ENCODE results near the gene GAPDHS.

Gene GAPDHS

GRCh38 chr19:35555301-35556005, 22.2 kb downstream of the GAPDHS start:
- Histone ChIP-seq H3K27me3 (ENCODE audit: control insufficient read depth, insufficient read depth, low read length) (peaks cover 16% of the 10 kb centered on the region), H3K9me3 (ENCODE audit: control insufficient read depth, low read depth, low read length) (no peaks in the 10 kb centered on the region), H3K9ac (ENCODE audit: low read length) (no peak overlapping the region), H3K27ac (ENCODE audit: low read length) (no peak overlapping the region), H3K4me3 (ENCODE audit: low read length) (no peak overlapping the region), H3K4me1 (ENCODE audit: control insufficient read depth, low read depth, low read length) (peaks cover 3% of the 10 kb centered on the region), H3K36me3 (ENCODE audit: control insufficient read depth, low read depth, low read length) (no peaks in the 10 kb centered on the region)

GRCh38 chr19:35556025-35556590, 22.9 kb downstream of the GAPDHS start:
- Histone ChIP-seq H3K9ac (ENCODE audit: low read length) (no peak overlapping the region), H3K4me3 (ENCODE audit: low read length) (no peak overlapping the region), H3K27ac (ENCODE audit: low read length) (no peak overlapping the region), H3K36me3 (ENCODE audit: control insufficient read depth, low read depth, low read length) (no peaks in the 10 kb centered on the region), H3K4me1 (ENCODE audit: control insufficient read depth, low read depth, low read length) (peaks cover 3% of the 10 kb centered on the region), H3K9me3 (ENCODE audit: control insufficient read depth, low read depth, low read length) (no peaks in the 10 kb centered on the region), H3K27me3 (ENCODE audit: control insufficient read depth, insufficient read depth, low read length) (peaks cover 16% of the 10 kb centered on the region)

- peaks cover 16% of the 10 kb centered on the region for H3K27me3 ChIP-seq (ENCODE audit: control insufficient read depth, insufficient read depth, low read length)
- peak overlapping the region; percentile 73 for H3K4me3 ChIP-seq (ENCODE audit: low read length)
- peaks cover 3% of the 10 kb centered on the region for H3K4me1 ChIP-seq (ENCODE audit: control insufficient read depth, low read depth, low read length)
Measured at GRCh38 chr19:35556846-35557538, 23.7 kb downstream of the GAPDHS start.

DNA sequence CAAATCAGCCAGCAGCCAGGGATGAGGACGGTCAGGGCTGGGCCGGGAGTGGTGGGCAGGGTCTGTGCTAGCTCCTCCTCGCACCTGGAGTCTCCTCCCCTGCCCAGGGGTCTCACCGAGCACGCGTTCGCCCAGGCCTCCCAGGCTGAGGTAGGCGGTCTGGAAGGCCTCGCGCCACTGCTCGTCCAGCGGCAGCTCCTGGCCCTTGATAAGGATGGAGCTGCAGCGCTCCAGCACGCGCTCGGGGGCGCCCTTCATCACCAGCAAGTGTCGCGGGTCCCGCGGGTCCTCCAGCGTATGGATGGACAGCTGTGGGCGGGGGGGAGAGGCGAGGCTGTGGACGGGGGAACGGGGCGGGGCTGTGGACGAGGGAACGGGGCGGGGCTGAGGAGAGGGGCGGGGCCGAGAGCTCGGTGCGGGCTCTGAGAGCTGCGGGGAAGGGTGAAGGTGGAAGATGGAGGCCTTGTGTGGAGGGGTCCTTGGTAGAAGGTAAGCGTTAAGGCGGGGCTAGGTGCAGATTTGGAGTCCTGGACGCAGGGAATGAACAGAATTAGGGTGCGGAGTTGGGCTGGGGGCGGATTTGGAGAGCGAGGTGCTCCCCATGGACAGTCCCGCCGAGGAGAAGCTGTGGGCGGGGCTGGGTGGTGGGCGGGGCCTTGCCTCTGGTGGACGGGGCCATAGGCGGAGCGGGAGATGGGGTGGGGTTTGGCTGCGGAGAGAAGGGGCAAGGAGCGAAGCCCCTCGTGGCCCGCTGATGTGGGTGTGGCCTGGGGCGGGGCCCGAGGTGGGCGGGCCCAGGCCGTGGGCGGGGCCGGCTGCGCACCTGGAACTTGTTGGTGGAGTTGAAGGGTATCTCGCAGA, 24.5 kb downstream of the GAPDHS start:
- Histone ChIP-seq H3K9me3 (ENCODE audit: control insufficient read depth, low read depth, low read length) (no peaks in the 10 kb centered on the region), H3K27me3 (ENCODE audit: control insufficient read depth, insufficient read depth, low read length) (peaks cover 16% of the 10 kb centered on the region), H3K27ac (ENCODE audit: low read length) (no peak overlapping the region), H3K4me1 (ENCODE audit: control insufficient read depth, low read depth, low read length) (peaks cover 3% of the 10 kb centered on the region), H3K36me3 (ENCODE audit: control insufficient read depth, low read depth, low read length) (no peaks in the 10 kb centered on the region), H3K4me3 (ENCODE audit: low read length) (peak overlapping the region; percentile 73), H3K9ac (ENCODE audit: low read length) (peak overlapping the region; percentile 22)

More at GRCh38 chr19:35556846-35557538, 23.7 kb downstream of the GAPDHS start:
- H3K27ac ChIP-seq (ENCODE audit: low read length): no peak overlapping the region
- H3K9ac ChIP-seq (ENCODE audit: low read length): no peak overlapping the region
- H3K36me3 ChIP-seq (ENCODE audit: control insufficient read depth, low read depth, low read length): no peaks in the 10 kb centered on the region
- no peaks in the 10 kb centered on the region for H3K9me3 ChIP-seq (ENCODE audit: control insufficient read depth, low read depth, low read length)

DNA sequence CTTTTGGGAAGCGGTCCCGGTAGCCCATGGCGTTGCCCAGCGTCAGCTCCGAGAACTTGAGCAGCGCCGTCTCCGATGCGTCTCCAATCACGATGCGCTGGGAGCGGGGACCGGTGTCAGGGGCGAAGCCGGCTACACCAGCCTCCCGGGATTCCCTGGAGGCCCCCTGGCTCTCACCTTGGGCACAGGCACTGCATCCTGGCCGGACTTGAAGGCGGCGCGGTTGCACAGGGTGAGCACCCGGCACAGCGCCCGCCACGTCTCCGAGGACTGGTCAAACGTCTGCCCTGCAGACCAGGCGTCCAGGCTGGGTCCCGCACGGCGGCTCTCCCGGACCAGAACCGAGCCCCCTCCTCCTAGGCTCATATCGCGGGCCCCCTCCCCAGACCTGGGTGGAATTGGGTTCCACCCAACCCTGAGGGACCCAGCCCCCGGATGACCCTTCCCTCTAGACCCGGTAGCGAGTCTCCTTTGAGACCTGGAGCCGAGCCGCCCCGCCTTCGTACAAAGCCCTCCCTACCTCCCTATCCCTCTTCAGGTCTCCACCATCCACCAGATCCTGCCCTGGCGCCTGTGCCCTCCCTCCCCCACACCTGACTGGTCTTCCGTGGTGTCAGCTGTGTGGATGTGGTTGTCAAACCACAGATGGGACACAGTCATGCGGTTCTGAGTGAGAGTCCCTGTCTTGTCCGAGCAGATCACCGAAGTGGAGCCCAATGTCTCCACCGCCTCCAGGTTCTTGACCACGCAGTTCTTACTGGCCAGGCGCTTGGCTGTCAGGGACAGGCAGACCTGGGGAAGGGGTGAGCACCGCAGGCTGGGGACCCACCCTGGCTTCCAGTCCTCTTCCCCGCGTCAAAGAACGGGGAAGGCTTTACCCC, 25.4 kb downstream of the GAPDHS start:
- H3K4me1 ChIP-seq (ENCODE audit: control insufficient read depth, low read depth, low read length): peaks cover 3% of the 10 kb centered on the region
- peaks cover 16% of the 10 kb centered on the region for H3K27me3 ChIP-seq (ENCODE audit: control insufficient read depth, insufficient read depth, low read length)
- H3K9ac ChIP-seq (ENCODE audit: low read length): no peak overlapping the region
- no peak overlapping the region for H3K27ac ChIP-seq (ENCODE audit: low read length)
- H3K9me3 ChIP-seq (ENCODE audit: control insufficient read depth, low read depth, low read length): no peaks in the 10 kb centered on the region
- H3K36me3 ChIP-seq (ENCODE audit: control insufficient read depth, low read depth, low read length): no peaks in the 10 kb centered on the region
- peak overlapping the region; percentile 73 for H3K4me3 ChIP-seq (ENCODE audit: low read length)

DNA sequence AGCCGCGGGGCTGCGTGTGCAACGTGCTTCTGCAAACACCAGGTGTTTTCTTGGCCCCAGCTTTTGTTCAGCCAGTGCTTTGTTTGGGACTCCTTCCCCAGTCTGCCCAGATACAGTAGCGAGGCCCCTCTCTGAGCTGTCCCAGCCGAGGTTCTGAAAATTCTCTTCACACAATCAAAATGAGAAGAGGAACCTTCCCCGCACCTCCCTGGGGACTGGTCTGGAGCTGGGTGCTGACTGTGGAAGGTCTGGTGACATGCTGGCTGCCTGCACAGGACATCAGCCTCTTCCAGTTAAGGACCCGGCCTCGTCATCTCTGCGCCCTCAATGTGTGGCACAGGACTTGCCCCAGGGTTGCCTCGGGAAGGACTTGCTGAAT, 26.0 kb downstream of the GAPDHS start:
- Histone ChIP-seq H3K9ac (ENCODE audit: low read length) (no peak overlapping the region), H3K4me3 (ENCODE audit: low read length) (no peak overlapping the region), H3K36me3 (ENCODE audit: control insufficient read depth, low read depth, low read length) (no peaks in the 10 kb centered on the region), H3K27me3 (ENCODE audit: control insufficient read depth, insufficient read depth, low read length) (peaks cover 16% of the 10 kb centered on the region), H3K27ac (ENCODE audit: low read length) (no peak overlapping the region), H3K9me3 (ENCODE audit: control insufficient read depth, low read depth, low read length) (no peaks in the 10 kb centered on the region), H3K4me1 (ENCODE audit: control insufficient read depth, low read depth, low read length) (peaks cover 3% of the 10 kb centered on the region)

GRCh38 chr19:35559781-35560180, 26.5 kb downstream of the GAPDHS start:
- Histone ChIP-seq H3K4me1 (ENCODE audit: control insufficient read depth, low read depth, low read length) (peaks cover 3% of the 10 kb centered on the region), H3K27me3 (ENCODE audit: control insufficient read depth, insufficient read depth, low read length) (peaks cover 16% of the 10 kb centered on the region), H3K9me3 (ENCODE audit: control insufficient read depth, low read depth, low read length) (no peaks in the 10 kb centered on the region), H3K4me3 (ENCODE audit: low read length) (no peak overlapping the region), H3K36me3 (ENCODE audit: control insufficient read depth, low read depth, low read length) (no peaks in the 10 kb centered on the region), H3K9ac (ENCODE audit: low read length) (no peak overlapping the region), H3K27ac (ENCODE audit: low read length) (no peak overlapping the region)

DNA sequence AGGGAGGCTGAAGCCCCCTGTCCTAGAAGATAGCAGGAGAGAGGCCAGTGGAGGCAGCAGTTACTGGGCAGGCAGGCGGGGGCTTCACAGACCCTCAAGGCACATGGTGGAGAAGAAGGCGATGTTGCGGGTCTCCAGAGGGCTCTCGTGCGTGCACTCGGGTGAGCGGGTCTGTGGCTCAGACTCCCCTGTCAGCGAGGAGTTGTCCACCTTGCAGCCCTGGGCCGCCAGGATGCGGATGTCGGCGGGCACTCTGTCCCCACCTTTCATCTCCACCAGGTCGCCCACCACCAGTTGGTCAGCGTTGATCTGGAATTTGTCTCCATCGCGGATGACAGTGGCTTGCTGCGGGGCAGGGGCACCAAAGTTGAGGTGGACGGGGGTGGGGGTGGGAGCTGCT, 27.0 kb downstream of the GAPDHS start:
- peaks cover 16% of the 10 kb centered on the region for H3K27me3 ChIP-seq (ENCODE audit: control insufficient read depth, insufficient read depth, low read length)
- peaks cover 3% of the 10 kb centered on the region for H3K4me1 ChIP-seq (ENCODE audit: control insufficient read depth, low read depth, low read length)
- no peak overlapping the region for H3K27ac ChIP-seq (ENCODE audit: low read length)
- H3K36me3 ChIP-seq (ENCODE audit: control insufficient read depth, low read depth, low read length): no peaks in the 10 kb centered on the region
- no peak overlapping the region for H3K9ac ChIP-seq (ENCODE audit: low read length)
- H3K4me3 ChIP-seq (ENCODE audit: low read length): no peak overlapping the region
- no peaks in the 10 kb centered on the region for H3K9me3 ChIP-seq (ENCODE audit: control insufficient read depth, low read depth, low read length)

DNA sequence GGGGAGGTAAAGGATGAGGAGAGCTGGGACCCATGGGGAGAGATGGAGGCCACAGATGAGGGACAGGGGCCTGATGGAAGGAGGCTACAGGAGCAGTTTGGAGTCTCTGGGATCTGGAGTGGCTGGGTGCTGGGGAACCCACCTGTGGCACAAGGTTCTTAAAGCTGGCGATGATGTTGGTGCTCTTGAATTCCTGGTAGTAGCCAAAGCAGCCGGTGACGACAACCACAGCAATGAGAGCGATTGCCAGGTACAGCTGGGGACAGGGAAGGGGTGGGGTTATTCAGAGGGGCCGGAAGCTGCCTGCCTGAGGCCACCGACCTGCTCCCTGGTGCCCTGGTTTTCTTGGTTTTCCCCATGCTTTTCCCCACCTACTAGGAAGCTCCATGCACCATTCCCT, 27.4 kb downstream of the GAPDHS start:
- H3K4me3 ChIP-seq (ENCODE audit: low read length): no peak overlapping the region
- no peaks in the 10 kb centered on the region for H3K36me3 ChIP-seq (ENCODE audit: control insufficient read depth, low read depth, low read length)

GRCh38 chr19:35561436-35561835, 28.2 kb downstream of the GAPDHS start:
- no peak overlapping the region for H3K4me3 ChIP-seq (ENCODE audit: low read length)
- H3K4me1 ChIP-seq (ENCODE audit: control insufficient read depth, low read depth, low read length): peaks cover 3% of the 10 kb centered on the region
- peaks cover 16% of the 10 kb centered on the region for H3K27me3 ChIP-seq (ENCODE audit: control insufficient read depth, insufficient read depth, low read length)
- H3K36me3 ChIP-seq (ENCODE audit: control insufficient read depth, low read depth, low read length): no peaks in the 10 kb centered on the region
- H3K9ac ChIP-seq (ENCODE audit: low read length): no peak overlapping the region
- no peak overlapping the region for H3K27ac ChIP-seq (ENCODE audit: low read length)
- H3K9me3 ChIP-seq (ENCODE audit: control insufficient read depth, low read depth, low read length): no peaks in the 10 kb centered on the region

More for the DNA sequence above, 27.4 kb downstream of the GAPDHS start:
- no peak overlapping the region for H3K9ac ChIP-seq (ENCODE audit: low read length)
- peaks cover 16% of the 10 kb centered on the region for H3K27me3 ChIP-seq (ENCODE audit: control insufficient read depth, insufficient read depth, low read length)
- no peaks in the 10 kb centered on the region for H3K9me3 ChIP-seq (ENCODE audit: control insufficient read depth, low read depth, low read length)
- peaks cover 3% of the 10 kb centered on the region for H3K4me1 ChIP-seq (ENCODE audit: control insufficient read depth, low read depth, low read length)
- H3K27ac ChIP-seq (ENCODE audit: low read length): no peak overlapping the region
